H9 (cell line): ENCODE data around the gene NEK11. TPM values are rescaled to one million over a fixed set of nuclear protein-coding genes. Genes with fewer than 3 reads are reported as not detected.

Experiments used
- DNase-seq: peaks from one replicate; pipeline ENCODE4 v3.0.0-alpha.2; 2017
- H2AFZ ChIP-seq: one replicate; pipeline ENCODE4 v1.6.1; 2013; ENCODE audit warnings: mild to moderate bottlenecking, low read length, control low read depth, moderate library complexity
- H2AK5ac ChIP-seq: 2 replicates; pipeline ENCODE4 v1.6.1; 2013; ENCODE audit warnings: low read length, control low read depth, mixed read lengths; ENCODE audit not compliant: insufficient read length
- H2BK120ac ChIP-seq: one replicate; pipeline ENCODE4 v1.6.1; 2013; ENCODE audit warnings: low read depth, mild to moderate bottlenecking, low read length, control low read depth, inconsistent platforms; ENCODE audit not compliant: poor library complexity, severe bottlenecking
- H2BK12ac ChIP-seq: 2 replicates; pipeline ENCODE4 v1.6.1; 2013; ENCODE audit warnings: low read length, control low read depth, mixed read lengths, low read depth; ENCODE audit not compliant: insufficient read length
- H2BK15ac ChIP-seq: 2 replicates; pipeline ENCODE4 v1.6.1; 2013; ENCODE audit warnings: low read depth, low read length, control low read depth
- H2BK20ac ChIP-seq: one replicate; pipeline ENCODE4 v1.6.1; 2013; ENCODE audit warnings: low read depth, mild to moderate bottlenecking, low read length, control low read depth, inconsistent platforms; ENCODE audit not compliant: poor library complexity, severe bottlenecking
- H2BK5ac ChIP-seq: 2 replicates; pipeline ENCODE4 v1.6.1; 2013; ENCODE audit warnings: low read length, control low read depth, mixed read lengths; ENCODE audit not compliant: insufficient read length
- H3K14ac ChIP-seq: 2 replicates; pipeline ENCODE4 v1.6.1; 2013; ENCODE audit warnings: low read length, control low read depth; ENCODE audit not compliant: insufficient read depth
- H3K18ac ChIP-seq: 2 replicates; pipeline ENCODE4 v1.6.1; 2013; ENCODE audit warnings: low read depth, mild to moderate bottlenecking, mixed read lengths, low read length, control low read depth; ENCODE audit not compliant: insufficient read length
- H3K23ac ChIP-seq: 2 replicates; pipeline ENCODE4 v1.6.1; 2013; ENCODE audit warnings: low read length, control low read depth, mixed read lengths, low read depth; ENCODE audit not compliant: insufficient read length
- H3K23me2 ChIP-seq: 2 replicates; pipeline ENCODE4 v1.6.1; 2013; ENCODE audit warnings: low read depth, mild to moderate bottlenecking, mixed read lengths, low read length, control low read depth; ENCODE audit not compliant: insufficient read length, poor library complexity, severe bottlenecking
- H3K27ac ChIP-seq: 2 replicates; pipeline ENCODE4 v1.5.1; 2013; ENCODE audit warnings: low read length, control low read depth, mixed read lengths, low read depth; ENCODE audit not compliant: insufficient read length
- H3K27me3 ChIP-seq: 2 replicates; pipeline ENCODE4 v1.6.1; 2013; ENCODE audit warnings: low read length, control low read depth, inconsistent platforms; ENCODE audit not compliant: insufficient read depth
- H3K4ac ChIP-seq: 2 replicates; pipeline ENCODE4 v1.6.1; 2013; ENCODE audit warnings: low read depth, mild to moderate bottlenecking, control low read depth, inconsistent platforms, low read length, moderate library complexity
- H3K4me1 ChIP-seq: 2 replicates; pipeline ENCODE4 v1.6.1; 2013; ENCODE audit warnings: low read length, control low read depth, inconsistent platforms; ENCODE audit not compliant: insufficient read depth
- H3K4me2 ChIP-seq: 2 replicates; pipeline ENCODE4 v1.6.1; 2013; ENCODE audit warnings: low read length, control low read depth, mixed read lengths; ENCODE audit not compliant: insufficient read length, insufficient read depth
- H3K56ac ChIP-seq: 2 replicates; pipeline ENCODE4 v1.6.1; 2013; ENCODE audit warnings: low read depth, mild to moderate bottlenecking, mixed read lengths, low read length, control low read depth; ENCODE audit not compliant: insufficient read length
- H3K79me1 ChIP-seq: 2 replicates; pipeline ENCODE4 v1.6.1; 2013; ENCODE audit warnings: low read depth, mild to moderate bottlenecking, moderate library complexity, low read length, control low read depth, inconsistent platforms; ENCODE audit not compliant: insufficient read depth, poor library complexity, severe bottlenecking
- H3K79me2 ChIP-seq: 2 replicates; pipeline ENCODE4 v1.6.1; 2013; ENCODE audit warnings: low read length, control low read depth, inconsistent platforms; ENCODE audit not compliant: insufficient read depth
- H3K9ac ChIP-seq: 2 replicates; pipeline ENCODE4 v1.6.1; 2013; ENCODE audit warnings: low read length, control low read depth, mixed read lengths; ENCODE audit not compliant: insufficient read length; ENCODE audit errors: extremely low read depth
- H3K9me3 ChIP-seq: one replicate; pipeline ENCODE4 v1.6.1; 2013; ENCODE audit warnings: low read depth, low read length, inconsistent platforms; ENCODE audit not compliant: control insufficient read depth
- H3T11ph ChIP-seq: one replicate; pipeline ENCODE4 v1.6.1; 2013; ENCODE audit warnings: mild to moderate bottlenecking, low read length, control low read depth, inconsistent platforms
- H4K20me1 ChIP-seq: one replicate; pipeline ENCODE4 v1.6.1; 2013; ENCODE audit not compliant: control insufficient read depth, insufficient read length, insufficient read depth
- H4K5ac ChIP-seq: 2 replicates; pipeline ENCODE4 v1.6.1; 2013; ENCODE audit warnings: low read depth, mild to moderate bottlenecking, mixed read lengths, low read length, control low read depth; ENCODE audit not compliant: insufficient read length
- H4K8ac ChIP-seq: replicated peaks from 2 replicates; pipeline ENCODE4 v1.6.1; 2013; ENCODE audit warnings: low read length, control low read depth, mixed read lengths, low read depth; ENCODE audit not compliant: insufficient read length
- H4K91ac ChIP-seq: 2 replicates; pipeline ENCODE4 v1.6.1; 2013; ENCODE audit warnings: low read depth, mild to moderate bottlenecking, moderate library complexity, mixed read lengths, low read length, control low read depth; ENCODE audit not compliant: insufficient read length
- H3K27ac Mint-ChIP-seq, 3 experiments: 2 replicates in 2 of 3; 3 replicates in 1 of 3; pipeline ENCODE4 v1.8.0; 2020 to 2021; ENCODE audit warnings: mixed read lengths in 3 of 3, mild to moderate bottlenecking in 1 of 3, moderate library complexity in 1 of 3
- H3K27me3 Mint-ChIP-seq: 2 replicates; pipeline ENCODE4 v1.8.0; 2021; ENCODE audit warnings: low read depth, mild to moderate bottlenecking, moderate library complexity, mixed read lengths
- H3K36me3 Mint-ChIP-seq, 3 experiments: 2 replicates in 2 of 3; 3 replicates in 1 of 3; pipeline ENCODE4 v1.8.0; 2020 to 2021; ENCODE audit warnings: low read depth in 3 of 3, mixed read lengths in 3 of 3; ENCODE audit not compliant: insufficient read depth in 1 of 3
- H3K4me1 Mint-ChIP-seq, 2 experiments: 2 replicates each; pipeline ENCODE4 v1.8.0; 2020; ENCODE audit warnings: mixed read lengths in 2 of 2
- H3K4me3 Mint-ChIP-seq, 2 experiments: 2 replicates in 1 of 2; 3 replicates in 1 of 2; pipeline ENCODE4 v1.8.0; 2020 to 2021; ENCODE audit warnings: mild to moderate bottlenecking in 2 of 2, mixed read lengths in 2 of 2, moderate library complexity in 1 of 2
- H3K9me3 Mint-ChIP-seq, 2 experiments: 2 replicates in 1 of 2; 3 replicates in 1 of 2; pipeline ENCODE4 v1.8.0; 2020; ENCODE audit warnings: mild to moderate bottlenecking in 2 of 2, mixed read lengths in 2 of 2, moderate library complexity in 1 of 2
- WGBS: extraction: QIAGEN DNeasy Blood & Tissue Kit; methylation state at CpG from one replicate; pipeline ENCODE4 v1.1.7; 2013; ENCODE audit warnings: missing lambda C conversion rate, low lambda C conversion rate, mixed read lengths; ENCODE audit not compliant: insufficient read length; ENCODE audit errors: extremely low coverage; 5-methylcytosine and 5-hydroxymethylcytosine counted together
- total RNA-seq: library from RNA; stranded (reverse); gene quantifications from 2 replicates; pipeline ENCODE4 v1.2.1, GENCODE V29; 2021
- TF ChIP-seq, protein P1 (sequence below): fragments of 200-600 bp; sonication (generic); conservative IDR thresholded peaks from 3 replicates; pipeline ENCODE4 v1.8.0; 2021; ENCODE audit warnings: antibody characterized with exemption, mild to moderate bottlenecking

The NEK11 gene
- total RNA-seq, 1 experiment from 2014 or later, result 2.5 TPM

DNA sequence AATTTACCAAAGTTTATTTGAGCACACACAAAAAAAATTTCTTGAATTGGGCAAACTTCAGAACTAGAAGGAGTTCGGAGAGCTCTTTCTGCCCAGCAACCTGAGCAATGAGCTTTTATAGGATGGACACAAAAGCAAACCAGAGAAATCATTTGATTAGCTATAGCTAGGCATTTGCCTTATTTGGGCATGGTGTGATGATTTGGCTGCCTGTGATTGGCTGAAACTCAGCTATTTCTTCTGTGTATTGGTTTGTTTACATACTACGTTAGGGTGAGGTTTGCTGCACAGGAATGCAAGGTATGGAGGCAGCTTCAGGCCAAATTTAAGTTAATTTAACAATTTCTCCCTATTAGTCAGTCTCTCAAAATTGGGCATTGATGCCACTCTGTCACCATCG, 65.1 kb downstream of the NEK11 start:
- Histone ChIP-seq H3K79me1 (no peaks in the 10 kb centered on the region), H3K79me2 (no peaks in the 10 kb centered on the region), H3K9me3 (no peaks in the 10 kb centered on the region), H2BK15ac (no peak overlapping the region), H2BK12ac (no peak overlapping the region), H2BK5ac (no peak overlapping the region), H3K9ac (no peak overlapping the region), H4K5ac (no peak overlapping the region), H2AK5ac (no peak overlapping the region), H2BK120ac (no peak overlapping the region), H4K20me1 (no peaks in the 10 kb centered on the region), H2AFZ (no peak overlapping the region), H3K18ac (no peak overlapping the region), H4K8ac (no peak overlapping the region), H3K4me1 (no peaks in the 10 kb centered on the region; the same call in 1 of the 2 replicates), H3K27me3 (no peaks in the 10 kb centered on the region), H3K27ac (no peak overlapping the region), H3K23me2 (no peaks in the 10 kb centered on the region), H3K14ac (no peak overlapping the region), H4K91ac (no peak overlapping the region), H3K56ac (no peak overlapping the region), H3K4ac (no peak overlapping the region), H3T11ph (peak overlapping the region; percentile 59), H2BK20ac (no peak overlapping the region), H3K23ac (no peak overlapping the region), H3K4me2 (no peak overlapping the region)
- Mint-ChIP-seq H3K4me1 (peaks cover 5 to 6% of the 10 kb centered on the region in 2 experiments), H3K4me3 (no peak overlapping the region), H3K36me3 (no peaks in the 10 kb centered on the region), H3K27ac (peak overlapping the region in 1 of 3 experiments; percentile 36; a peak in 1 of 7 replicates), H3K27me3 (no peaks in the 10 kb centered on the region), H3K9me3 (no peaks in the 10 kb centered on the region; a peak in 1 of 5 replicates)
- TF ChIP-seq, protein P1, sequence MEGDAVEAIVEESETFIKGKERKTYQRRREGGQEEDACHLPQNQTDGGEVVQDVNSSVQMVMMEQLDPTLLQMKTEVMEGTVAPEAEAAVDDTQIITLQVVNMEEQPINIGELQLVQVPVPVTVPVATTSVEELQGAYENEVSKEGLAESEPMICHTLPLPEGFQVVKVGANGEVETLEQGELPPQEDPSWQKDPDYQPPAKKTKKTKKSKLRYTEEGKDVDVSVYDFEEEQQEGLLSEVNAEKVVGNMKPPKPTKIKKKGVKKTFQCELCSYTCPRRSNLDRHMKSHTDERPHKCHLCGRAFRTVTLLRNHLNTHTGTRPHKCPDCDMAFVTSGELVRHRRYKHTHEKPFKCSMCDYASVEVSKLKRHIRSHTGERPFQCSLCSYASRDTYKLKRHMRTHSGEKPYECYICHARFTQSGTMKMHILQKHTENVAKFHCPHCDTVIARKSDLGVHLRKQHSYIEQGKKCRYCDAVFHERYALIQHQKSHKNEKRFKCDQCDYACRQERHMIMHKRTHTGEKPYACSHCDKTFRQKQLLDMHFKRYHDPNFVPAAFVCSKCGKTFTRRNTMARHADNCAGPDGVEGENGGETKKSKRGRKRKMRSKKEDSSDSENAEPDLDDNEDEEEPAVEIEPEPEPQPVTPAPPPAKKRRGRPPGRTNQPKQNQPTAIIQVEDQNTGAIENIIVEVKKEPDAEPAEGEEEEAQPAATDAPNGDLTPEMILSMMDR, result no peak
- DNase-seq, result no peak
- WGBS, result no CpG with 5 or more reads among the region's 3 CpGs
